ENCODE results near the gene KIF13A.

KIF13A gene

DNA sequence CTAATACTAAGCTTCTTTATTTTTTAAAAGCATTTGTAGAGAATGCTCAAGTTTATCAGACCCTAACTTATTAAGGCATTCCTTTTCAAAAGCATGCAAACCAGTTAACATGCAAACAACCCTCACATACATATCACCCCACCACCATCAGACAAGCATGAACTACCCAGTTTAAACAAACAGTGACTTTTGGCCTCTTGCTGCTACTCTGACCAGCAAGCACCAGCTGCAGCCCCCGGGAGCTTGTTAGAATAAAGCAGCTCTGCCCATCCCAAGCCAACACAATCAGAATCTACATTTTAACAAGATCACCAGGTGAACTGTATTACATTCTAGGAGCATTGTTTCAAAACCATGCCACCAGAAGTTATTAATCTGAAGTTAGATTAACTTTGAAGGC lies 274.9 kb downstream of the KIF13A start:
- no peak for DNase-seq

DNA sequence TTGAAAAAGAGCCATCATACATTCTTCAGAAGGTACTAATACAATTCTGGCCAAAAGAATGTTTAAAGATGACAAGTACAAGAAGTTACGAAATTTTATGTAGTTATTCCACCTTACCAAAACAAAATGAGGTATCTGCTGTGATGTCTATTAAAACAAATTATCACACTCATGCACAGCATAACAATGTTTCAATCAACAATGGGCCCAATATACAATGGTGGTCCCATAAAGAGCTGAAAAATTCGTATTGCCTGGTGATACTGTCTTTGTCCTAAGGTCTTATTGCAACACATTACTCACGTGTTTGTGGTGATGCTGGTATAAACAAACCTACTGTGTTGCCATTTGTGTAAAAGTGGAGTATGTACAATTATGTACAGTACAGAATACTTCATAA lies 277.1 kb downstream of the KIF13A start:
- DNase-seq, result no peak

DNA sequence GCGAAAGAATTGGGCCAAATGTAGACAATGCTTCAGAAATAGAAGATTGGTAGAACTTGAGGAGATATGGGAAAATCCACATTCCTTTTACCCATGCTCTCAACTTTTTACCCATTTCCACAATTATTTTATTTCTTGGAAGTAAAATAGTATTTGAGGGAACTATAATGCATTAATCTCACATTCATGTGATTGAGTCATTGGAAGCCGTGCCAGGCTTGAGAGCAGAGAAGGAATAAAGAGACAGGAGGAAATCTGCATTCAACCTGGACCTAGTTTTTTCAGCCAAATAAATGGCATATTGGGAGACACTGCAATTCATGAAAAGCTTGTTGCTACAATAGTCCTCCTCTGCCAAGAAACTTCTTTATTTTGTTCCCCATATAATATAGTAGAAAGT lies 278.0 kb downstream of the KIF13A start:
- no peak for DNase-seq

Data from NCI-H524 treated with DMSO at 0.1 percent for 48 hours (cell line).